PC-9 (cell line): Measurements from ENCODE around the gene MYH6.

Experiments used
- CTCF ChIP-seq: fragments of 200-600 bp; sonication (generic); conservative IDR thresholded peaks from 2 replicates; pipeline ENCODE4 v1.6.1; 2017; ENCODE audit warnings: mixed run types, antibody characterized with exemption, mild to moderate bottlenecking, moderate library complexity
- EZH2 ChIP-seq: fragments of 200-600 bp; sonication (generic); IDR thresholded peaks from 2 replicates; pipeline ENCODE4 v1.8.0; 2017; ENCODE audit warnings: antibody characterized with exemption, low read depth

- TF ChIP-seq CTCF (no peak), EZH2 (no peak)
These were observed 42.2 kb downstream of the MYH6 start for GRCh38 chr14:23365732-23366425.
